ENCODE data around the gene UMAD1. TPM values are rescaled to one million over a fixed set of nuclear protein-coding genes. Genes with fewer than 3 reads are reported as not detected.
A peak's percentile ranks its signal among the peaks of the same experiment; 100 is the strongest.

UMAD1 gene
- polyA plus RNA-seq, 1 of the 3 experiments (the other 2 are of a cell fraction), result 13.9 TPM

- peaks cover 11 to 23% of the 10 kb centered on the region in 2 experiments; a peak in 3 of 4 replicates for H3K4me1 ChIP-seq (ENCODE audit: control insufficient read depth in 1 of 2, insufficient read depth in 2 of 2, low read depth in 1 of 2, low read length in 1 of 2)
- POLR2A ChIA-PET, result no interaction called here
- no peaks in the 10 kb centered on the region for H3F3A ChIP-seq (replicated peaks; ENCODE audit: insufficient read depth)
- H3K79me2 ChIP-seq (ENCODE audit: insufficient read depth), result no peaks in the 10 kb centered on the region
- H3K36me3 ChIP-seq (replicated peaks in 1 of 2; ENCODE audit: control insufficient read depth in 1 of 2, insufficient read depth in 2 of 2, low read length in 1 of 2), result no peaks in the 10 kb centered on the region
- no peaks in the 10 kb centered on the region for H3K9me2 ChIP-seq
- no peak overlapping the region; a peak in 1 of 4 replicates for H3K27ac ChIP-seq (ENCODE audit: low read depth in 2 of 2, low read length in 1 of 2)
- no peak overlapping the region for H2AFZ ChIP-seq (ENCODE audit: low read depth)
- no peak overlapping the region for H3K4me3 ChIP-seq (ENCODE audit: low read depth in 2 of 2, low read length in 1 of 2)
- H4K20me1 ChIP-seq (ENCODE audit: insufficient read depth), result no peaks in the 10 kb centered on the region
- H3K9me3 ChIP-seq, result no peaks in the 10 kb centered on the region
- no peak for DNase-seq
- H3K27me3 ChIP-seq (ENCODE audit: insufficient read depth), result no peaks in the 10 kb centered on the region
- TF ChIP-seq SIN3A (IDR thresholded peaks at IDR 0.05; ENCODE audit: borderline replicate concordance, low read depth, low read length), result no peak
- H3K4me2 ChIP-seq, result no peak overlapping the region
- H3K9ac ChIP-seq, result no peak overlapping the region
- WGBS (ENCODE audit: low lambda C conversion rate), result 92% methylated on average over 2 of the region's 2 CpGs
- CTCF ChIA-PET, result interaction anchor here (1.0 to 1.8 kb wide), 4 partner anchors 32 to 531 kb away, joined by 3 to 6 read pairs (median 4); no protein-coding TSS in a partner anchor
Measured at GRCh38 chr7:7686811-7687508, 46.4 kb downstream of the UMAD1 start.

- Histone ChIP-seq H3K36me3 (replicated peaks in 1 of 2; ENCODE audit: control insufficient read depth in 1 of 2, insufficient read depth in 2 of 2, low read length in 1 of 2) (no peaks in the 10 kb centered on the region), H3K27ac (ENCODE audit: low read depth in 2 of 2, low read length in 1 of 2) (peak overlapping the region in 1 of 2 experiments; percentile 35; a peak in 2 of 4 replicates), H3K9me3 (no peaks in the 10 kb centered on the region), H3K4me2 (no peak overlapping the region), H2AFZ (ENCODE audit: low read depth) (no peak overlapping the region), H3K79me2 (ENCODE audit: insufficient read depth) (no peaks in the 10 kb centered on the region), H3K4me3 (ENCODE audit: low read depth in 2 of 2, low read length in 1 of 2) (no peak overlapping the region), H3K9ac (no peak overlapping the region), H3K27me3 (ENCODE audit: insufficient read depth) (no peaks in the 10 kb centered on the region), H4K20me1 (ENCODE audit: insufficient read depth) (no peaks in the 10 kb centered on the region), H3F3A (replicated peaks; ENCODE audit: insufficient read depth) (no peaks in the 10 kb centered on the region), H3K9me2 (no peaks in the 10 kb centered on the region), H3K4me1 (ENCODE audit: control insufficient read depth in 1 of 2, insufficient read depth in 2 of 2, low read depth in 1 of 2, low read length in 1 of 2) (peaks cover 11 to 22% of the 10 kb centered on the region in 2 experiments; a peak in 3 of 4 replicates)
- peak; percentile 64 for TF ChIP-seq PBX3 (IDR thresholded peaks at IDR 0.05)
- no peak for TF ChIP-seq MEF2A (IDR thresholded peaks at IDR 0.05; ENCODE audit: borderline replicate concordance, low read depth)
- TF ChIP-seq TCF12 (IDR thresholded peaks at IDR 0.05), result peak; percentile 18; the same call in 1 of the 2 replicates
- ChIA-PET CTCF (interaction anchor here (0.9 to 2.0 kb wide), 7 partner anchors 14 to 282 kb away, joined by 3 to 8 read pairs (median 3); partner anchors contain the start of gene UMAD1), POLR2A (no interaction called here)
- 51% methylated on average over 1 of the region's 1 CpG for WGBS (ENCODE audit: low lambda C conversion rate)
- no peak for DNase-seq
Measured at GRCh38 chr7:7687800-7688199, 47.2 kb downstream of the UMAD1 start.

- H3K27me3 ChIP-seq (ENCODE audit: insufficient read depth), result no peaks in the 10 kb centered on the region
- H3K4me1 ChIP-seq (ENCODE audit: control insufficient read depth in 1 of 2, insufficient read depth in 2 of 2, low read depth in 1 of 2, low read length in 1 of 2), result peaks cover 11 to 19% of the 10 kb centered on the region in 2 experiments; a peak in 3 of 4 replicates
- CTCF ChIA-PET, result interaction anchor here (0.9 to 2.0 kb wide), 7 partner anchors 14 to 282 kb away, joined by 3 to 8 read pairs (median 3); partner anchors contain the start of gene UMAD1
- no peak overlapping the region for H3K4me3 ChIP-seq (ENCODE audit: low read depth in 2 of 2, low read length in 1 of 2)
- no peaks in the 10 kb centered on the region for H3K9me3 ChIP-seq
- 77% methylated on average over 6 of the region's 6 CpGs for WGBS (ENCODE audit: low lambda C conversion rate)
- H2AFZ ChIP-seq (ENCODE audit: low read depth), result no peak overlapping the region
- POLR2A ChIA-PET, result no interaction called here
- no peak overlapping the region for H3K9ac ChIP-seq
- no peak for DNase-seq
- no peaks in the 10 kb centered on the region for H4K20me1 ChIP-seq (ENCODE audit: insufficient read depth)
- H3K36me3 ChIP-seq (replicated peaks in 1 of 2; ENCODE audit: control insufficient read depth in 1 of 2, insufficient read depth in 2 of 2, low read length in 1 of 2), result no peaks in the 10 kb centered on the region
- H3K27ac ChIP-seq (ENCODE audit: low read depth in 2 of 2, low read length in 1 of 2), result peak overlapping the region in 1 of 2 experiments; percentile 35; a peak in 1 of 4 replicates
- no peak for TF ChIP-seq REST (IDR thresholded peaks at IDR 0.05; ENCODE audit: low read depth, low read length)
- no peak for TF ChIP-seq EZH2phosphoT487 (IDR thresholded peaks at IDR 0.05; ENCODE audit: borderline replicate concordance, low read depth)
- no peak for TF ChIP-seq GABPA (IDR thresholded peaks at IDR 0.05; ENCODE audit: low read depth)
- TF ChIP-seq FOXM1 (IDR thresholded peaks at IDR 0.05; ENCODE audit: low read depth), result no peak
- TF ChIP-seq FOSL2 (IDR thresholded peaks at IDR 0.05; ENCODE audit: borderline replicate concordance, low read depth), result no peak
- TF ChIP-seq TEAD4 (IDR thresholded peaks at IDR 0.05; ENCODE audit: borderline replicate concordance, insufficient read depth), result no peak
- no peak for TF ChIP-seq USF1 (IDR thresholded peaks at IDR 0.05; ENCODE audit: borderline replicate concordance, low read depth)
- TF ChIP-seq PBX3 (IDR thresholded peaks at IDR 0.05), result no peak
- no peak for TF ChIP-seq TCF12 (IDR thresholded peaks at IDR 0.05)
- H3K9me2 ChIP-seq, result no peaks in the 10 kb centered on the region
- no peak overlapping the region for H3K4me2 ChIP-seq
- H3K79me2 ChIP-seq (ENCODE audit: insufficient read depth), result no peaks in the 10 kb centered on the region
- H3F3A ChIP-seq (replicated peaks; ENCODE audit: insufficient read depth), result no peaks in the 10 kb centered on the region
Measured at GRCh38 chr7:7688310-7688709, 47.8 kb downstream of the UMAD1 start.
